Measurements from ENCODE around the gene XRN2.
A peak's percentile ranks its signal among the peaks of the same experiment; 100 is the strongest.
"Not testable (repeated sequence)": the region's sequence is repeated elsewhere in the genome, so short reads cannot be mapped to it uniquely, and the experiment has no call there.

XRN2 gene

GRCh38 chr20:21391185-21391971 is 88.2 kb downstream of the XRN2 start:
- FAIRE-seq, result no peak

GRCh38 chr20:21391972-21392352 is 88.8 kb downstream of the XRN2 start:
- no peak for FAIRE-seq

GRCh38 chr20:21393166-21393565 is 90.0 kb downstream of the XRN2 start:
- FAIRE-seq, result no peak

GRCh38 chr20:21393816-21394519 is 90.8 kb downstream of the XRN2 start:
- no peak for FAIRE-seq

- peak; percentile 54 for FAIRE-seq
Observed at GRCh38 chr20:21394551-21394950, 91.4 kb downstream of the XRN2 start.

GRCh38 chr20:21395051-21395665 is 92.0 kb downstream of the XRN2 start:
- FAIRE-seq, result no peak

- no peak for FAIRE-seq
Observed at GRCh38 chr20:21395666-21396598, 92.8 kb downstream of the XRN2 start.

- FAIRE-seq, result no peak
Observed at GRCh38 chr20:21396599-21397340, 93.6 kb downstream of the XRN2 start.

- no peak for FAIRE-seq
Observed at GRCh38 chr20:21397341-21398108, 94.4 kb downstream of the XRN2 start, which contains the start of gene NKX2-4. Gene NKX2-4 (minus strand): TSS chr20:21397526. CDS start chr20:21397399, 127 bp downstream.

- no peak for FAIRE-seq
Observed at GRCh38 chr20:21398109-21399004, 95.2 kb downstream of the XRN2 start.

- FAIRE-seq, result no peak
Observed at GRCh38 chr20:21399005-21399475, 95.9 kb downstream of the XRN2 start.

- no peak for FAIRE-seq
Observed at GRCh38 chr20:21411725-21412124, 108.6 kb downstream of the XRN2 start.

GRCh38 chr20:21413996-21414395 is 110.9 kb downstream of the XRN2 start:
- not testable (repeated sequence) for FAIRE-seq

GRCh38 chr20:21419147-21419546 is 116.0 kb downstream of the XRN2 start:
- not testable (repeated sequence) for FAIRE-seq

- FAIRE-seq, result no peak
Observed at GRCh38 chr20:21421601-21422236, 118.6 kb downstream of the XRN2 start.

- FAIRE-seq, result not testable (repeated sequence)
Observed at GRCh38 chr20:21423712-21424111, 120.6 kb downstream of the XRN2 start.

GRCh38 chr20:21424846-21425245 is 121.7 kb downstream of the XRN2 start:
- no peak for FAIRE-seq

GRCh38 chr20:21430020-21430419 is 126.9 kb downstream of the XRN2 start:
- FAIRE-seq, result no peak

- FAIRE-seq, result no peak
Observed at GRCh38 chr20:21432911-21433310, 129.8 kb downstream of the XRN2 start.
